Measurements from ENCODE around the gene CLIP4.

CLIP4 gene

DNA sequence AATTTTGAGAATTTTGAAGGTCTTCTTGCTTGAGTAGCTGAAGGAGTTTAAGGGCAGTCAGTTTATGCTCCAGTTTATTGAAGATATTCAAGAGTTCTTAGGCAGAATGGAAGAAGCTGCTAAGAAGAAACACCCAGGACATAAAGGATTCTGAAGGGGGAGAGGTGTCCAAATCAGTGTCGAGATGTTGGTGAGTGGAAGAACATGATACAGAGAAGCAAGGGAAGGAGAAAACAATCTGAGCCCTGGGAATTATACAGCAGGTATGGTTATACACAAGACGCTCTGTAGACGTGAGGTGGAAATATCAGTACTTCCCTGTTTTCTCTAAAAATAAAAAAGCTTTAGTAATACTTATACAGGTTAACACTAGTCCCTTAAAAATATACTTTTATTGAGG is 60.1 kb downstream of the CLIP4 start:
- no peaks in the 10 kb centered on the region for H3K79me2 ChIP-seq (ENCODE audit: insufficient read depth, low read depth)
- no peak overlapping the region for H3K4me3 ChIP-seq (IDR thresholded peaks at IDR 0.05; ENCODE audit: insufficient read depth, low read depth, low read length)
- no peaks in the 10 kb centered on the region for H3K27me3 ChIP-seq (ENCODE audit: insufficient read depth, low read depth)
- H3K27ac ChIP-seq = no peak overlapping the region
- no peak for TF ChIP-seq CTCF (conservative IDR thresholded peaks at IDR 0.05; ENCODE audit: low read depth, low read length)
- H2AFZ ChIP-seq (ENCODE audit: low read depth) = no peak overlapping the region
- no peaks in the 10 kb centered on the region for H4K20me1 ChIP-seq (ENCODE audit: insufficient read depth)
- H3K4me1 ChIP-seq (ENCODE audit: low read depth, poor library complexity, severe bottlenecking) = no peaks in the 10 kb centered on the region
- H3K36me3 ChIP-seq (ENCODE audit: insufficient read depth) = no peaks in the 10 kb centered on the region
- no peak overlapping the region for H3K9ac ChIP-seq
- no peak overlapping the region for H3K4me2 ChIP-seq

GRCh38 chr2:29182334-29182733 is 67.1 kb downstream of the CLIP4 start:
- Histone ChIP-seq H4K20me1 (ENCODE audit: insufficient read depth) (no peaks in the 10 kb centered on the region), H2AFZ (ENCODE audit: low read depth) (no peak overlapping the region), H3K27me3 (ENCODE audit: insufficient read depth, low read depth) (no peaks in the 10 kb centered on the region), H3K4me1 (ENCODE audit: low read depth, poor library complexity, severe bottlenecking) (no peaks in the 10 kb centered on the region), H3K79me2 (ENCODE audit: insufficient read depth, low read depth) (no peaks in the 10 kb centered on the region), H3K9ac (no peak overlapping the region), H3K36me3 (ENCODE audit: insufficient read depth) (no peaks in the 10 kb centered on the region), H3K4me2 (no peak overlapping the region), H3K4me3 (IDR thresholded peaks at IDR 0.05; ENCODE audit: insufficient read depth, low read depth, low read length) (no peak overlapping the region), H3K27ac (no peak overlapping the region)
- no peak for TF ChIP-seq CTCF (conservative IDR thresholded peaks at IDR 0.05; ENCODE audit: low read depth, low read length)

GRCh38 chr2:29182920-29183319 is 67.7 kb downstream of the CLIP4 start:
- Histone ChIP-seq H3K27me3 (ENCODE audit: insufficient read depth, low read depth) (no peaks in the 10 kb centered on the region), H2AFZ (ENCODE audit: low read depth) (no peak overlapping the region), H3K27ac (no peak overlapping the region), H3K36me3 (ENCODE audit: insufficient read depth) (no peaks in the 10 kb centered on the region), H3K4me2 (no peak overlapping the region), H3K79me2 (ENCODE audit: insufficient read depth, low read depth) (no peaks in the 10 kb centered on the region), H3K4me3 (IDR thresholded peaks at IDR 0.05; ENCODE audit: insufficient read depth, low read depth, low read length) (no peak overlapping the region), H3K9ac (no peak overlapping the region), H4K20me1 (ENCODE audit: insufficient read depth) (no peaks in the 10 kb centered on the region), H3K4me1 (ENCODE audit: low read depth, poor library complexity, severe bottlenecking) (no peaks in the 10 kb centered on the region)
- TF ChIP-seq CTCF (conservative IDR thresholded peaks at IDR 0.05; ENCODE audit: low read depth, low read length) = no peak

GRCh38 chr2:29184531-29184930 is 69.3 kb downstream of the CLIP4 start:
- Histone ChIP-seq H2AFZ (ENCODE audit: low read depth) (no peak overlapping the region), H4K20me1 (ENCODE audit: insufficient read depth) (no peaks in the 10 kb centered on the region), H3K4me1 (ENCODE audit: low read depth, poor library complexity, severe bottlenecking) (no peaks in the 10 kb centered on the region), H3K4me3 (IDR thresholded peaks at IDR 0.05; ENCODE audit: insufficient read depth, low read depth, low read length) (no peak overlapping the region), H3K27me3 (ENCODE audit: insufficient read depth, low read depth) (no peaks in the 10 kb centered on the region), H3K4me2 (no peak overlapping the region), H3K36me3 (ENCODE audit: insufficient read depth) (no peaks in the 10 kb centered on the region), H3K27ac (no peak overlapping the region), H3K9ac (no peak overlapping the region), H3K79me2 (ENCODE audit: insufficient read depth, low read depth) (no peaks in the 10 kb centered on the region)
- TF ChIP-seq CTCF (conservative IDR thresholded peaks at IDR 0.05; ENCODE audit: low read depth, low read length) = no peak

GRCh38 chr2:29186817-29187216 is 71.6 kb downstream of the CLIP4 start:
- Histone ChIP-seq H3K27ac (no peak overlapping the region), H3K4me3 (IDR thresholded peaks at IDR 0.05; ENCODE audit: insufficient read depth, low read depth, low read length) (no peak overlapping the region), H4K20me1 (ENCODE audit: insufficient read depth) (no peaks in the 10 kb centered on the region), H3K4me1 (ENCODE audit: low read depth, poor library complexity, severe bottlenecking) (no peaks in the 10 kb centered on the region), H3K27me3 (ENCODE audit: insufficient read depth, low read depth) (no peaks in the 10 kb centered on the region), H3K79me2 (ENCODE audit: insufficient read depth, low read depth) (no peaks in the 10 kb centered on the region), H3K36me3 (ENCODE audit: insufficient read depth) (no peaks in the 10 kb centered on the region), H2AFZ (ENCODE audit: low read depth) (no peak overlapping the region), H3K4me2 (no peak overlapping the region), H3K9ac (no peak overlapping the region)
- no peak for TF ChIP-seq CTCF (conservative IDR thresholded peaks at IDR 0.05; ENCODE audit: low read depth, low read length)

All from KMS-11 (cell line).